DMS153 treated with DMSO at 0.1 percent for 48 hours (cell line): ENCODE results near the gene PDPN.
"Not testable (repeated sequence)": the region's sequence is repeated elsewhere in the genome, so short reads cannot be mapped to it uniquely, and the experiment has no call there.

Experiments used
- DNase-seq: peaks from one replicate; lab custom pipeline; 2025; ENCODE audit not compliant: unreplicated experiment; lab: John Stamatoyannopoulos, UW

Gene PDPN, protein sequence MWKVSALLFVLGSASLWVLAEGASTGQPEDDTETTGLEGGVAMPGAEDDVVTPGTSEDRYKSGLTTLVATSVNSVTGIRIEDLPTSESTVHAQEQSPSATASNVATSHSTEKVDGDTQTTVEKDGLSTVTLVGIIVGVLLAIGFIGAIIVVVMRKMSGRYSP

DNA sequence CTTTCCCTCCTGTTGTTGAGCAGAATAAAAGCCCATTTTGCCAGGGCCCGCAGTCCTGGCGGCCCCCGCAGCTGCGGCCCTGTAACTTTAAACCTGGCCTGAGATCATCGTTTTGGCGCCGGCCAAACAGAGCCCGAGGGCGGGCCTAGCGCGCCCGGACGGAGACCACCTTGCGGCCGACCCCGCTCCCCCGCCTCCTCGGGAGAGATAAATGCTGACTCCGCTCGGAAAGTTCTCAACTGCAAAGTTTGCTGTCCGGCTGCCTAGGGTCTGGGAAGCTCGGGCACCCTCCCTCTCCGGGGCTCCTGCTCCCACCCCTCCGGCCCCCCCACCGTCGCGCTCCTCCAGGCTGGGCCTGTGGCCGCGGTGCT is at the start of gene PDPN:
TSS of gene PDPN (plus strand) at position 238 of the 371 bp plus-strand sequence. CDS start 202 bp downstream, outside the sequence.
- no peak for DNase-seq

DNA sequence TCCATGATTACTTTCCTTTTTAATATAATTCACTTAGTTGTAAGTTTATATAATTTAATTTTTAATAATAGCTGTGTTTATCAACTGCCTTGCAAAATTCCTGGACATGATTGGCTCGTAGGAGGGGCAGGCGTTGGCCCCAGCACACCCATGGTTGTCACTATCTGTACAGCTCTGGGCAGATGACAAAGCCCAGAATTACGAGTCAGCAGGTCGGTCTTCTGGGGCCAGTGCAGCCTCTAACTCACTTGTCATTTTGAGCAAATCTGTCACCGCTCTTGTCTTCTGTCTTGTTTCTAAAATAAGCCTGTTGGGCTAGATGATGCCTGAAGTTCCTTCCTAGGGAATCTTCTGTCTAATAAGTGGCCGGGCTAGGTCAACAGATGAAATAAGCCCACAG is 48.4 kb upstream of the PDPN start:
- no peak for DNase-seq

DNA sequence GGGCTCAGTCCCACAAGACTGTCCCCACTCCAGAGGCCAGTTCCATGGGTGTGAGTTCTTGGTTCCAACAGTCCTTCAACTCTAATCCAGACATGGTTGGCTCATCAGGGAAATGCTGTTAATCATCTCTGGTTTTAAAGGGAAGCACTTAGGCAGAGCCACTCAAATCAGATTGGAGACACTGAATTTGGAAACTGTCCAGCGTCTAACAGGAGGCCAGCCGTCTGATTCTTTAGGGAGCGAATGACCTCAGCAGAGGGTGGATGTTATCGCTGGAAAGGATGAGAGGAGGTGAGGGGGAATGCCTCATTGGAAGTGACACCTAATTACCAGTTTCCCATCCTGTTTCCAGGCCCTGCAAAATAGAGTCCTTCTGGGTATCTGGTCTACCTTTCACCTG is 47.1 kb upstream of the PDPN start:
- DNase-seq = no peak

DNA sequence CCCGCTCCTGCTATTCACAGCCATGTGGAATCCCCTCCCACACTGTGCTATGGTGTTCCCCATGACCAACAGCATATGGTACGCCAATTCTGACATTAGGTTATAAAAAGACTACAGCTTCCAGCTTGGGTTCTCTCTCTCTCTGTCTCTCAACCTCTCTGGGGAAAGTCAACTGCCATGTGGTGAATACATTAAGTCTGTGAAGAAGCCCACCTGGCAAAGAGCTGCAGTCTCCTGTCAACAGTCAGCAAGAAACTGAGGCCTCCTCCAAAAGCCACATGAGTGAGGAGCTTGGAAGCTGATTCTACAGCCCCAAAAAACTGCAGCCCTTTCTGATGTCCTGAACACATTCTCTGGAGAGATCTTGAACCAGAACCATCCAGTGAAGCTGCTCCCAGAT is 44.8 kb upstream of the PDPN start:
- DNase-seq = no peak

DNA sequence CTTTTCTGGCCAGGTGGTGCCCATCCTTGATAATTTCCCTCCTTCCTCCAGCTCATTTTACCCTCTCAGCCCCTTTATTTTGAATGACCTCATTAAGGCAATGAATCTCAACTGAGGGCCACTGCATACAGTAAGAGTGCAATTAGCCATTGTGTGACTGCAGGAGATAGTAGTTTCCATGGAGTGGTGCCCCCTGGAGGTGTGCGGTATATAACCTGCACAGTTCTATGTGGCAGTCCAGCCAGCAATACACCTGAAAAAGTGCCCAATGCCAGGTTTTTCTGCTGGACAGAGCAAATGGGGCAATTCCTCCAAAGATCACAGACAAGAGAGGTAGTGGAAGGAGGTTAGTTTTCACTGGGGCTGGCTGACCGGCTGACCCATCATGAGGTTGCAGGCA is 43.9 kb upstream of the PDPN start:
- DNase-seq = no peak

DNA sequence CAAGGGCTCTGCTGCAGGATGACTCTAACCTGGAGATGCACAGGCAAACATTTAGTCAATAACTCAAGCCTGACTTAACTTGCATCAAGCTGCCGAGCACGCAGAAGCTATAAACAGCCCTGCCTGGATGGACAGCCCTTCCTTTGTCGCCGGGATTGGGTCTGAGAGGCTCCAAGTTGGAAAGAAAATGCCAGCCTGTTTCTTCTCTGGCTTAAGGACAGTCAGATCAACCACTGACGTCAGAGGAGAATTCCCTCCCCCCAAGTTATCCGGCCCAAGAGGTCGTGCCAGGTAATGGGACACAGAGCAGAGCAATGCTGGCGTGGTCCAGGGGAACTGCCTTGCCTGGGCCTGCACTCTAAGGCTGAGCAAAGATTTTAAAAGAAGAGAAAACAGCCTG is 42.8 kb upstream of the PDPN start:
- DNase-seq = no peak

DNA sequence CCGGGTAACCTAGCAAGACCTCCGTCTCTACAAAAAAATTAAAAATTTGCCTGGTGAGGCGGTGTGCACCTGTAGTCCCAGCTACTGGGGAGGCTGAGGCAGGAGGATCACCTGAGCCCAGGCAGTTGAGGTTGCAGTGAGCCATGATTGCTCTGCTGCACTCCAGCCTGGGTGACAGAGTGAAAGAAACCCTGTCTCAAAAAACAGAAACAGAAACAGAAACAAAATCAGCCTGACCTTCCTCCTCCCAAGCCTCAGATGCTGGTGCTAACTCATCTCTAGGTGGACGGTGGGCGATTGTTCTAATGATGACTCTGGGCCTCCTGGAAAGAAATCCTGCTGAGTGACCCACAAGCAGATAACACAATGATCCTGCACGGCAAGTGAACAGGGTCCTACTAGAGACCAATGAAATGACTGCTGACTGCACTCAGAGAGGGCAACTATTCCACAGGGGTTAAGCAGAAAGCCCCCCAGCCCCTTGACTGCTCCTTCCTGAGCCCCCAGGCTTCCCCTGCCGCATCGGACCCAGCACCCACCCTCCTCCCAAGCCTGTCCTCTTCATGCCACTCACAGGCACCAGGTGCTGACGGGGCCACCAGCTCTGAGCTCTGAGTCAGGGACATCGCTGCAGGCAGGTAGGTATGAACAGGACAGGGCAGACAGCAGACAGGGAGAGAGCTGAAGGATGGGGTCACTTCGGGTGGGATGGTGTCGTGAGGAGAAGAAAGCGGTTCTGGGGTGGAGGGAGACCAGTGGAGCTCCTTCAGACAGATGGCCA is 42.0 kb upstream of the PDPN start:
- no peak for DNase-seq

DNA sequence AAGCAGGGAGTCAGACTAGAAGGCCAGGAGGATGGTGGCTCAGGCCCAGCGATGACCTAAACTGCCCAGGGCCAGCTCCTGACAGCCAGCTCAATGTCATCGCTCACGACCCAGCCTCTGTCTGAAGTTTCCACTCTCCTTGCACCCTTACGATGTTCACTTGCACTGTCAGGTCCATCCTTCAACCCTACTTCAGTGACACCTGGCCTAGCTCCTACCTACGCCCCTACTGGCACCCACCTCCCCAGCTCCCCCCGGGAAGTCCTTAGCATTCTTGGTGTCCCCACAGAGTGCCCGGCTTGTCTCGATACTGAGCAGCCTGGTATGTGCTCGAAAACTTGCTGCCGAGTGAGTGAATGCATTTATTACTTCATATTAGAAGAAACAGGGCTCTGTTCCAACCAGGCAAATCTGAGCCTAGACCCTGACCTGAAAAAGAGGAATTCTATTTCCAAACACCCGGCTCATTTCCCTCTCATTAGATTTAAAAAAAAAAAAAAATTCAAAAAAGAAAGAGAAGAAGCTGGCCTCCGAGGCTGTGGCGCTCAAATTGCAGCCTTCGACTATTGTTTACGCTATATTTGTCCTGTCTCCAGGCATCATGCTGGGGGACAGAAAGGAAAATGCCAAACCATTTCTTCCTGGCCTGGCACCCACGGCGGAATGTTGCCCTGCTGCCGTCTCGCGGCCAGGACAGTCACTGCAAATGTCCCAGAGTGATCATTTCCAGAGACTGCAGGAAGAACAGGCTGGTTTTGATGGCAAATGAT is 40.0 kb upstream of the PDPN start:
- DNase-seq = no peak

DNA sequence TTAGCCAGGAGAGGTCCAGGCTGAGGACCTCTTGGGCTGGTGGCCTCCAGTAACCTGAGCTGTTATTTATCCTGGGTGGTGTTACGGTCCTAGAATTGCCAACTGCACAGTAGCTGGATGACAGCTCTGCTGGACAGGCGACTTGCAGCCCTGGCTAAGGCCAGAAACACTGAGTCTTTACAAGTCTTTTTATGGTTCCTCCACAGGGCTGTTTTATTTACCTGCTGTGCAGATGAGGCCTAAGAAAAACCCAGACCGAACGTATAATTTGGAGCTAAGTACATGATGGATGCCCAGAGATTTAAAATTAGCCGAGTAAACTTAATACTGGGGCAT is 39.4 kb upstream of the PDPN start:
- no peak for DNase-seq

DNA sequence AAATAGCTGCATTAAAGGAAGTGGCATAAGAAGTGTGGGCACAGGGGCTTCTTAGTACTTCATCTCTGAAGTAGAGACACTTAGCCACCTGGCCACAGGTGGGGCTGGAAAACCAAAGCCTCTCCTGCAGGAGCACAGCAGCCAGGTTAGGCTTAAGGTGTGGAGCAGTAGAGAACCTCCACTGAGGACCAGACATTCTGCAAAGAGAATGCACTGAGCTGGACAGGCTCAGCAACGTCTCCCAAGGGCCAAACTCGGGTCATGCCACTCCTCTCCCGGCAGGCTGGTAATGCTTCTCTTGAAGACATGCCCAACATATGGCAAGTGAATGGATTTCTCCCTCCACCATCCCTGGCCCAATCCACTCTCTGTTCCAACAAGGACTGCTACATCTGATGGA is 36.8 kb upstream of the PDPN start:
- no peak for DNase-seq

DNA sequence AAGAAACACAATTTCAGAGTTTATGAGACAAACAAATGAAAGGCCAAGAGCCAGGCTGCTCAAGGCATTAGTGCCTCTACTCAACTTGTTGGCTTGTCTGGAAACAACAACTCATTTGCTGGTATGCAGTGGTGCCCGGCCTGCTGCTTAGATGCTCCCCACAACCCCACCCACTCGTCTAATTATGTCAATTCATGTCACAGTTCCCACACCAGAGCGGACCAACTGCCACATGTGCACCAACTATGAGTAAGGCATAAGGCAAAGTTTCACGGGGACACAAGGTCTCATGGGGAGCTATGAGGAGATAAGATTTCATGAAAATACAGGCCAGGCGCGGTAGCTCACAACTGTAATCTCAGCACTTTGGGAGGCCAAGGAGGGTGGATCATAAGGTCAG is 35.4 kb upstream of the PDPN start:
- no peak for DNase-seq

DNA sequence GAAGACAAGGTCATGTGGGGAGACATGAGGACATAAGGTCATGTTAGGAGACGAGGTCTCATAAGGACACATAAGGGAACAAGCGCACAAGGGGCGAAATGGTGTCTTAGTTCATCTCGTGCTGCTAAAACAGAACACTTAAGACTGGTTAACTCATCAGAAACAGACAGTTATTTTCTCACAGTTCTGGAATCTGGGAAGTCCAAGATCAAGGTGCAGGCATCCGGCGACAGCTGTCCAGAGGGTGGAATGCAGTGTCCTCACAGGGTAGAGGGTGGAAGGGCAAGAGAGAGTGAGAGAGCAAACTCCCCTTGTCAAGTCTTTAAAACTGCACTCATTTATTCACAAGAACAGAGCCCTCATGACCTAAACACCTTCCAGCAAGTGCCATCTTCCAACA is 34.6 kb upstream of the PDPN start:
- DNase-seq = no peak

DNA sequence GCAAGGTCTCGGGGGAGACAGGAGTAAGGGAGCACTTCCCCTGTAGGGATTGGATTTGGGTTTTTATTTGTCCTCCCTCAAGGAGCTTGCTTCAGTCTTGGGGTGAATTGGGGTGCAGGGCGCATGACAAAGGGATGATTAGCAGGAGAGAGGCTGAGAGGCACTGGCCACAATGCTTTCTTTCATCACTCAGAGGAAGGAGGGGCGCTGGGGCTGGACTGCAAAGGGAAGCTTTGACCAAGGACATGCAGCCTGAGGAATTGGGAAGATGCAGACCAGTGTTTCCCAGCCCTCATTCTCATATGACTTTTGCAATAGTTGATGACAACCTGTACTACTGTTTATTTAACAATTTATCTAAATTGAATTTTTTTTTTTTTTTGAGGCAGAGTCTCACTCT is 34.1 kb upstream of the PDPN start:
- no peak for DNase-seq

DNA sequence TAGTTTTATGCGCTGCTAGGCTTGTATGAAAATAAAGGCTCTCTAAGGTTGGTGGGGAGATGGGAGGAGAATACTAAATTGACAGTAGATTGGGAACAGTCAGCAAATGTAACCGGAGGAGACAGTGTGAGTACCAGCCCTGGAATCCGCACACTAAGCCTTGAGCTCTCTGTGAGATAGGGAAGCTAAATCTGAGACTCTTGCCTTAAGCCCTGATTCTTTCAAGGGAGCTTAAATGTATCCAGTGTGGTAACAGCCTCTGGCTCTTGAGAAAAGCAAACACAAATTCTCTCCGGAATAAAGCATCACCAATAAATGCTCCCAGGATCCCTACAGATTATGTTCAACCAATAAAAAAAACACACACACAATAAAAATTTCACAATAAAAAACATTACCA is 33.0 kb upstream of the PDPN start:
- no peak for DNase-seq

DNA sequence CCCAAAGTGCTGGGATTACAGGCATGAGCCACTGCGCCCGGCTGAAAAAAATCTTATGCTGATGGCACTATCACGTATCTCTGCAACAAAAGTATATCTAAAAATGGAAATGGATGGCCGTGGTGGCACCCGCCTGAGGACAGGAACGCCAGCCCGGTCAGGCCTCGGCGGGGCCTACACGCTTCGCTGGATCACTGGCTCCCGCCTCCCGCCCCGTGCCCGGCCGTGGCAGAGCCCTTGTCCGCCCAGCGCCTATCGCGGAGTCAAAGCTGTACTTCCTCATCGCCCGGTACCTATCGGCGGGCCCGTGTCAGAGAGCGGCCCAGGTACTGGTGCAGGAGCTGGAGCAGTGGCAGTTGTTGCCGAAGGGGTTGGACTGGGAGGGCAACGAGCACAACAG is 28.8 kb upstream of the PDPN start:
- no peak for DNase-seq

DNA sequence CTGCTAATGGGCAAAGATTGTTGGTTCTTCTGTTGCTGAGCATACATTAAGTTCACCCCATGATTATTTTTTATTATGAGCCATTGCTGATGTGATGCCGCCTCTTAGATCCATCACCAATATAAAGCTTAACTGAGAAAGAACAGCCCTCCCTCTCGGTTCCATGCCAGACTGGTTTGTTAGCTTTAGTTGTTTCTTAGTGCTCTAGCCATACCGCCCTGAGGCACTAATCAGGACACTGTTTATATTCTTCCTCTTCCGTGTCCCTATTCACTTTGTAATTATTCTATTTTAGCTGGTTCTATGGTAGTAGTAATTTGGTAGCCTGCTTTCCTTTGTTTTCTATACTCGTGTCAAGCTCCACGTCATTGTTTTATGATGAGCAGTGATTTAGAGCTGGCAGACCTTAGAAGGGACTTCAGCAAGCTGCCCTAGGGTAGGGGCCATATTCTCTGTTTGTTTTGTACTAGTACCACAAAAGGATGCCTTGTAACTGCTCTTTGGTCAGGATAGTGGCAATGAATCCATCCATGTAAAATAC is 27.3 kb upstream of the PDPN start:
- DNase-seq = no peak

DNA sequence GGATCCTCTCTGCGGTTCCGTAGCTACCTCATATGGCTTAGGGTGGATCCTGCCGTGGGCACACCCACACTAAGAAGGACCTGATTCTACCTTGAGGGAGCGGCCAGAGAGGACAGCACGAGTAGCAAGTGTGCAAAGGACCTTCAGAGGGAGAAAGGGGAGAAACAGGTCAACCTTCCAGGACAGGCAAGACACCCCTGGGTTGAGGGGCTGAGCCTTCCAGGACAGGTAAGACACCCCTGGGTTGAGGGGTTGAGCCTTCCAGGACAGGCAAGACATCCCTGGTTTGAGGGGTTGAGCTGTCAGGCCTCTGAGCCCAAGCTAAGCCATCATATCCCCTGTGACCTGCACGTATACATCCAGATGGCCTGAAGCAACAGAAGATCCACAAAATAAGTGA is 23.1 kb upstream of the PDPN start:
- DNase-seq = no peak

DNA sequence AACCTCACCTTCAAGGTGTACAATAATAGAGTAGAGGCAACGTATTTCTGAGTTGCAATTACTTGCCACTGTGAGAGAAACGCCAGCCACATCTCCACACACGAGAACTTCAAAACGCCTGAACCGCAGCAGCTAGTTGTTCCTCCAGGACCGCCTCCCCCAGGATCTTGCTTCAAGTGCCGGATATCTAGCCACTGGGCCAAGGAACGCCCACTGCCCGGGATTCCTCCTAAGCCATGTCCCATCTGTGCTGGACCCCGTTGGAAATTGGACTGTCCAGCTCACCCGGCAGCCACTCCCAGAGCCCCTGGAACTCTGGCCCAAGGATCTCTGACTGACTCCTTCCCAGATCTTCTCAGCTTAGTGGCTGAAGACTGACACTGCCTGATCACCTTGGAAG is 20.7 kb upstream of the PDPN start:
- DNase-seq = not testable (repeated sequence)

DNA sequence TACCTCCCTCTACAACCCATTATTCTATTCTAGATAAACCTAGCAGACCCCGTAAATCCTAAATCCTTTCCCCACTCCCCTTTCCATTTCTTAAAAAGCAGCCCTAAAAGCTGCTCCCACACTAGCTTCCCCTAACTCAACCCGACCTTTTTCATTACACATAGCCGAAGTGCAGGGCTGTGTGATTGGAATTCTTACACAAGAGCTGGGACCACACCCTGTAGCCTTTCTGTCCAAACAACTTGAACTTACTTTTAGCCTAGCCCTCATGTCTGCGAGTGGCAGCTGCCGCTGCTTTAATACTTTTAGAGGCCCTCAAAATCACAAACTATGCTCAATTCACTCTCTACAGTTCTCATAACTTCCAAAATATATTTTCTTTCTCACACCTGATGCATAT is 19.6 kb upstream of the PDPN start:
- no peak for DNase-seq

DNA sequence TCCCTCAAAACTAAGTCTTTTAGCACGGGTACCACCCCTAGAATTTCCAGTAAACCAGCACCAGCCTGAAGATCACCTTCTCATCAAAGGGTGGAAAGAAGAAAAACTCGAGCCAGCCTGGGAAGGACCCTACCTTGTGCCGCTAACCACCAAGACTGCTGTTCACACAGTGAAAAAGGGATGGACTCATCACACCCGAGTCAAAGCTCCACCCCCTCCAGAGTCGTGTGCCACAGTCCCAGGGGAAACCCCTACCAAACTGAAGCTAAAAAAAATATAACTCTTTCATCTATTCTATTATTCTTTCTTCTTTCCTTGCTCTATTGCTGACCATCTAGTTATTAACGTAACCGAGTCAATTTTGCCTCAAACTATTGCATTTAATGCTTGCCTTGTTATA is 13.2 kb upstream of the PDPN start:
- DNase-seq = not testable (repeated sequence)

DNA sequence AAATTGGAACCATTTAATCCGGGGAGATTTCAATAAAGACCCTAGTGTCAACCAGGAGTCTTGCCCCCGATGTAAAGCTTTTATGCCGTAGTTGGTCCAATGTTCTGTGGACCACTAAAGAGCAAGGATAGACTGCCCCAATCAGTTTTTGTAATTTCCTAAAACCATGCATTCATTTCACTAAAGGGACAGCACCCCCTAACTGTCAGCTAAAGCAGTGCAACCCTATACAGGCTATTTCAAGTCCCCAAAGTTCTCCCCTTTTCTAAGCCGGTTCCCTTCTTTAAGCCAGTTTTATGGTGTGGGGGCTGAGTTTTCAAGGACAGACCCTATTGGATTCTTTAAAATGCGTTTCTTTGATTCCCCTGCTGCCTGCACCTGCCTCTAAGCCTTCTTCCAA is 12.7 kb upstream of the PDPN start:
- DNase-seq = no peak

DNA sequence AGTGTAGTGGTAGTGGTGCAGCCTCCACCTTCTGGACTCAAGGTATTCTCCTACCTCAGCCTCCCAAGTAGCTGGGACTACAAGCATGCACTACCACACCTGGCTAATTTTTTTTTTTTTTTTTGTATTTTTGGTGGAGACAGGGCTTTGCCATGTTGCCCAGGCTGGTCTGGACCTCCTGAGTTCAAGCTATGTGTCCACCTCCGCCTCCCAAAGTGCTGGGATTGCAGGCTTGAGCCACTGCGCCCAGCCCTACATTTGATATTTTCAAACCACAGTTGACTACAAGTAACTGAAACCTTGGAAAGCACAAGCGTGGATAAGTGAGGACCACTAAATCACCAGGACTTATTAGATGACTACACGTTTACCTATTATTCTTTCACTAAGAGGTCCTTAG is 10.0 kb upstream of the PDPN start:
- no peak for DNase-seq
